Peyer's patch (tissue), 4 donors: ENCODE results near the gene PPP1R16B.

ENCODE experiments used
- CTCF ChIP-seq, 6 experiments: fragments of 450-650 bp in 4 of 6; fragments of 200-600 bp in 2 of 6; sonication (generic) in 1 of 6; IDR thresholded peaks; one replicate each; pipeline ENCODE4 v1.5.1; 2017 to 2019; ENCODE audit warnings: antibody characterized with exemption in 6 of 6, mild to moderate bottlenecking in 3 of 6, moderate library complexity in 1 of 6
- POLR2A ChIP-seq, 2 donors: fragments of 450-650 bp; IDR thresholded peaks; one replicate each; pipeline ENCODE4 v1.5.1; 2017; ENCODE audit warnings: antibody characterized with exemption in 2 of 2, mild to moderate bottlenecking in 2 of 2, moderate library complexity in 2 of 2

GRCh38 chr20:38776363-38776762, 29.1 kb upstream of the PPP1R16B start:
- TF ChIP-seq CTCF (IDR thresholded peaks at IDR 0.05) (no peak), POLR2A (IDR thresholded peaks at IDR 0.05) (no peak)
